GM10266 (cell line): ENCODE measurements around the gene TPBGL.

Experiments used
- DNase-seq: peaks from one replicate; pipeline ENCODE4 v3.0.0; 2012; ENCODE audit errors: extremely low spot score
- TF ChIP-seq, protein P1 (sequence below): IDR thresholded peaks from 2 replicates; pipeline ENCODE4 v1.5.1; 2012; ENCODE audit warnings: mild to moderate bottlenecking, low read depth; ENCODE audit not compliant: control insufficient read depth, insufficient read depth; ENCODE audit errors: missing control alignments

Gene TPBGL

DNA sequence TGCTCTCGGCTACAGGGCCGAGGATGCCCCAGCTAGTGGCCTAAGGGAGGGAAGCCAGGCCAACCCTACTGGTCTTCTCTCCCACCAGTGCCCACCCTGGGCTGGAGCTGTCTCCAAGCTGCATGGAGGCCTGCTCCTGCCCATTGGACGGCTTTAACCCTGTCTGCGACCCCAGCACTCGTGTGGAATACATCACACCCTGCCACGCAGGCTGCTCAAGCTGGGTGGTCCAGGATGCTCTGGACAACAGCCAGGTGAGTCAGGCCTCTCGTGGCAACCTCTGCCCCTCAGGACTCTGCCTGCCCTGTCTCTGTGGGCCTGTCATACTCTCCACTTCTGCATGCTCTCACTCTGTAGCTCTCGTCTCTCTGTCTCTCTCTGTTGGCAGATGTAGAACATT, 44.1 kb upstream of the TPBGL start:
- TF ChIP-seq, protein P1, sequence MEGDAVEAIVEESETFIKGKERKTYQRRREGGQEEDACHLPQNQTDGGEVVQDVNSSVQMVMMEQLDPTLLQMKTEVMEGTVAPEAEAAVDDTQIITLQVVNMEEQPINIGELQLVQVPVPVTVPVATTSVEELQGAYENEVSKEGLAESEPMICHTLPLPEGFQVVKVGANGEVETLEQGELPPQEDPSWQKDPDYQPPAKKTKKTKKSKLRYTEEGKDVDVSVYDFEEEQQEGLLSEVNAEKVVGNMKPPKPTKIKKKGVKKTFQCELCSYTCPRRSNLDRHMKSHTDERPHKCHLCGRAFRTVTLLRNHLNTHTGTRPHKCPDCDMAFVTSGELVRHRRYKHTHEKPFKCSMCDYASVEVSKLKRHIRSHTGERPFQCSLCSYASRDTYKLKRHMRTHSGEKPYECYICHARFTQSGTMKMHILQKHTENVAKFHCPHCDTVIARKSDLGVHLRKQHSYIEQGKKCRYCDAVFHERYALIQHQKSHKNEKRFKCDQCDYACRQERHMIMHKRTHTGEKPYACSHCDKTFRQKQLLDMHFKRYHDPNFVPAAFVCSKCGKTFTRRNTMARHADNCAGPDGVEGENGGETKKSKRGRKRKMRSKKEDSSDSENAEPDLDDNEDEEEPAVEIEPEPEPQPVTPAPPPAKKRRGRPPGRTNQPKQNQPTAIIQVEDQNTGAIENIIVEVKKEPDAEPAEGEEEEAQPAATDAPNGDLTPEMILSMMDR, result no peak
- no peak for DNase-seq

DNA sequence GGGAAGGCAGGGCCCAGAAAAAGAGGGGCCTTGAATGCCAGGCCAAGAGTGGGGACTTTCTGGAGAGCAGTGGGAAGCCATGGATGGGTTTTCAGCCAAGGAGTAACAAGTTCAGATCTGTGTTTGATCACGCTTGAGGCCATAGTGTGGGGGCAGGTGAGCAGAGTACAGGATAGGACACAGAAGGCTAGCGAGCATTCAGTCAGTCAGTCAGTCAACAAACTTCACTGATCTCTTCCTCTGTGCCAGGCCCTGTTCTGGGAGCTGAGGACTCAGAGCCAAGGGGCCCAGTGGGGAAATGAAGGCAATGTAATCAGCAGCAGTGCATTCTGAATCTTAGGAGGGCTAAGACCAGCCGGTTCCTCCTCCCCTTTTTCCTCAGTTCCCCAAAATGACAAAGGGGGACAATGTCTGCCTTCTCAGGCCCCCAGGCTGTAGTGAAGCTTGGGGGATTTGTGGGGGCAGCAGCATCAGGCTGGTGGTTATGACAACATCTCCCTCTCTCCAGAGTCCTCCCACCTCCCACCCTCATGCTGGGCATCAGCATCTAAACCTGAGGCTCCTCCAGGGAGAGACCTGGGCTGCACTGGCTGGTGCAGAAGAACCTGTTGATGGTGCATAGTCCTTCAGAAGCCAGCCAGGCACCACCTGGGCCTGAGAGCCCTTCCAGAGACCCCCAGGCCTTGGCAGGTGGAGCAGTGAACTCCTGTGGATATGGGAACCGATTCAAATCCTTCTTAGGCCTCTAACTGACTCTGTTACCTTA, 42.9 kb upstream of the TPBGL start:
- TF ChIP-seq, protein P1, result no peak

DNA sequence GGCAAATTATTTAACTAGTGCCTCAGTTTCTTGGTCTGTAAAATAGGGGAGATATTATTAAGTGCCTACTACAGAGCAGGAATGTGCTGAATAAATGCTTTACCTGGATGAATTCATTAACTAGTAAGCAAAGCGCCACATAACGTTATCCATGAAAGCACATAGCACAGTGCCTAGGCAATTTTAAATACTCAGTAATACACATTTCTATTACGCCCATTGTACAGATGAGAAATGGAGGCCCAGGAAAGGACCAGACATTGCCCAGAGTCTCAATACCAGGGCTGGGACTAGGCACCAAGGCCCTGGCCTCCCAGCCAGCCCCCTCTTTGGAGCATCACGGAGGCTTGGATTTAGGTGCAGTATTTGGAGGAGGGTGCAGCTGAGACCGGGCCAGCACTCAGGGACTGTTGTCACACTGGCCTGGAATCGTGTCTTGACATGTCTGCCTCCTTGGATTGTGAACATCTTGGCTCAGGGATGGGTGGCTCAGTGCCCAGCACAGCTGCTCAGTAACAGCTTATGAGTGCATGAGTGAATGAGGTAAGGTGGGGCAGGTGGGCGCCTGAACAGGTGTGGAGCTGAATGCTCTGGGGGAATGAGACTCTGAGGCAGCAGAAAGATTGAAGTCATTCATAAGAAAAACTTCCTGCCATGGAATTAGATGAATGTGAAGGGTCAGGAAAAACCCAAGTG, 42.1 kb upstream of the TPBGL start:
- DNase-seq, result no peak
- TF ChIP-seq, protein P1, result no peak

More for the DNA sequence above, 42.9 kb upstream of the TPBGL start:
- no peak for DNase-seq

DNA sequence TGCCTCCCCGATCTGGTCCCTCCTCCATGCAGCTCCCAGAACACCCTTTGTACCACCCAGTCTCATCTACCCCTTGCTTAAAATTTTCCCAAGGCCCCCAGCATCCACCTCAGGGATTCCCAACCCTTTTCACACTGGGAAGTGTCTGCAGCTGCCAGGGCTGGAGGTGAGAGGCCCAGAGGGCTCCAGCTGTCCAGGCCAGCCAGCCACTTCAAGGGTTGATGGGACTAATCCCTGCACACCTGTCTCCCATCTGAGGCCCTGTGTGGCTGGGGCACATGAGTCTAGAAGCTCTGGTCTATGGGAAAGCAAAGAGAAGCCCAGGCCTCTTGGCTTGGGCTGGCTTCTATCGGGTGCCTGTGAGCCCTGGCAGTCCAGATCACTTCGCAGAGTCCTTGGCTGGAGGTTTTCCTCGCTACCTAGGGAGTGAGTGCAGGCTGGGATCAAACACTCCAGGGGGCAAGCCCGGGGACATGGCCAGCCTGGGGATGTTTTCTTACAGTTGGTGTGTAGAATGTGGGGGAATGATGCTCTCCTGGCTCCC, 41.1 kb upstream of the TPBGL start:
- TF ChIP-seq, protein P1, result no peak

DNA sequence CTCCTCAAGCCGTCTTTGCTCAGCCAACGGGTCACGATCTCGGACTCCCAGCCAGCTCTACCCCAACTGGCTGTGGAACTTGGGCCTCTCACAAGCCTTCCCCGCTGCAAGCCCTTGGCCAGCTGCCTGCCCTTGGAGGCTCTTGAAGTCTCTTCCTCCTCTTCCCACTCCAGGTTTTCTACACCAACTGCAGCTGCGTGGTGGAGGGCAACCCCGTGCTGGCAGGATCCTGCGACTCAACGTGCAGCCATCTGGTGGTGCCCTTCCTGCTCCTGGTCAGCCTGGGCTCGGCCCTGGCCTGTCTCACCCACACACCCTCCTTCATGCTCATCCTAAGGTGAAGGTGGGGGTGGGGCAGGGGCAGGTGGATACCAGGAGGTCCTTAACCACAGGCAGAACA, 40.5 kb upstream of the TPBGL start:
- TF ChIP-seq, protein P1, result no peak

More for the DNA sequence above, 41.1 kb upstream of the TPBGL start:
- no peak for DNase-seq

DNA sequence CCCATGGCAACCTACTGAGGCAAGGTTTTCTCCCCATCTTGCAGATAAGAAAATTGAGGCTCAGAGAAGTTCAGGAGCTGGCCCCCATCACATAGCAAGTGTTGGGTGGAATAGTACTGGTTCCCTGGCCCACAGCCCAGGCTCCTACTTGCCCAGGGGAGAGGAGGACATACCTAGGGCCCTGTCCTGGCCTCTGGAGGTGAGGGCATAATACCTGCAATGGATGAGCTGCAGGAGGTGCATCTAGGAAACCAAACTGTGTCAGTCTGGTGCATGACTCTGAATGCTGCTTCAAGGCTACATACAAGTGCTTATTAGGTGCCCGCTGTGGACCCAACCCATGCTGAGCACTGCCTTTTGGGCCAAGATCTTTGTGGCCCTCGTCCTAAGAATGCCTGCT, 40.0 kb upstream of the TPBGL start:
- no peak for DNase-seq
- TF ChIP-seq, protein P1, result no peak

More for the DNA sequence above, 40.5 kb upstream of the TPBGL start:
- no peak for DNase-seq

DNA sequence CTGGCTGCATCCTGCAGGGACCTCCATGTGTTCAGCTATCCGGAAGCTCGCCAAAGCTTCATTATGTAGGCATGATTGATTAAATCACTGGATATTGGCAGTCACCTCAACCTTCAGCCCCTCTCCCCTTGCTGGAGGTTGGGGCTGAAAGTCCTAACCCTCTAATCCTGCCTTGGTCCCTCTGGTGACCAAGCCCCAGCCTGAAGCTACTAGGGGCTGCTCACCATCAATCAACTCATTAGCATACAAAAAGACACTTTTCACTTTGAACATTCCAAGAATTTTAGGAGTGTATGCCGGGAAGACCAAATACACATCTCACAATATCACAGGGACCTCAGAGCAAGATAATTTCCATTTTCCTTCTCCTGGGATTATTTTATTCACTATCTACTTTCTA, 38.8 kb upstream of the TPBGL start:
- TF ChIP-seq, protein P1, result no peak
- DNase-seq, result no peak
